Measurements from ENCODE around the gene TTC27.

- TF ChIP-seq CTCF (IDR thresholded peaks at IDR 0.05; ENCODE audit: poor library complexity, severe bottlenecking) (no peak), TAF1 (IDR thresholded peaks at IDR 0.05; ENCODE audit: low read depth) (no peak)
Measured at GRCh38 chr2:32719430-32719829, 91.6 kb downstream of the TTC27 start.

All from neural cell (in vitro differentiated cells).